ENCODE measurements around the gene DOLPP1.
"Not testable (repeated sequence)": the region's sequence is repeated elsewhere in the genome, so short reads cannot be mapped to it uniquely, and the experiment has no call there.

Gene DOLPP1

GRCh38 chr9:129080601-129081387 is at the start of gene DOLPP1:
Gene DOLPP1, plus strand, starts transcription at chr9:129081111. Its CDS starts 21 bp downstream, at chr9:129081132.
- peak; percentile 97 for DNase-seq

GRCh38 chr9:129031514-129031913 is 49.4 kb upstream of the DOLPP1 start:
- no peak for DNase-seq

- DNase-seq = no peak
Measured at GRCh38 chr9:129032541-129033159, 48.3 kb upstream of the DOLPP1 start.

GRCh38 chr9:129033216-129033615 is 47.7 kb upstream of the DOLPP1 start:
- no peak for DNase-seq

- not testable (repeated sequence) for DNase-seq
Measured at GRCh38 chr9:129035838-129036237, 45.1 kb upstream of the DOLPP1 start.

GRCh38 chr9:129036241-129036922 is 44.5 kb upstream of the DOLPP1 start, which contains the start of gene MIGA2:
Gene MIGA2, plus strand, starts transcription at chr9:129036626. Its CDS starts 3,969 bp downstream, at chr9:129040595.
- DNase-seq = peak; percentile 87 to 89

- no peak for DNase-seq
Measured at GRCh38 chr9:129036923-129037766, 43.8 kb upstream of the DOLPP1 start.

- no peak for DNase-seq
Measured at GRCh38 chr9:129037767-129038098, 43.2 kb upstream of the DOLPP1 start.

- DNase-seq = no peak
Measured at GRCh38 chr9:129038109-129038852, 42.6 kb upstream of the DOLPP1 start.

GRCh38 chr9:129040113-129040643 is 40.7 kb upstream of the DOLPP1 start:
- DNase-seq = no peak

- no peak for DNase-seq
Measured at GRCh38 chr9:129042016-129042415, 38.9 kb upstream of the DOLPP1 start.

GRCh38 chr9:129052592-129052991 is 28.3 kb upstream of the DOLPP1 start:
- no peak for DNase-seq

GRCh38 chr9:129053020-129053419 is 27.9 kb upstream of the DOLPP1 start:
- no peak for DNase-seq

- DNase-seq = no peak
Measured at GRCh38 chr9:129054163-129054851, 26.6 kb upstream of the DOLPP1 start.

- DNase-seq = no peak
Measured at GRCh38 chr9:129058965-129059795, 21.7 kb upstream of the DOLPP1 start.

GRCh38 chr9:129059796-129060785 is 20.8 kb upstream of the DOLPP1 start:
- no peak for DNase-seq

GRCh38 chr9:129060991-129061390 is 19.9 kb upstream of the DOLPP1 start:
- DNase-seq = no peak

GRCh38 chr9:129063061-129063460 is 17.9 kb upstream of the DOLPP1 start:
- DNase-seq = no peak

- DNase-seq = no peak
Measured at GRCh38 chr9:129064499-129064908, 16.4 kb upstream of the DOLPP1 start.
